ENCODE measurements around the gene PRSS16.

Gene PRSS16

DNA sequence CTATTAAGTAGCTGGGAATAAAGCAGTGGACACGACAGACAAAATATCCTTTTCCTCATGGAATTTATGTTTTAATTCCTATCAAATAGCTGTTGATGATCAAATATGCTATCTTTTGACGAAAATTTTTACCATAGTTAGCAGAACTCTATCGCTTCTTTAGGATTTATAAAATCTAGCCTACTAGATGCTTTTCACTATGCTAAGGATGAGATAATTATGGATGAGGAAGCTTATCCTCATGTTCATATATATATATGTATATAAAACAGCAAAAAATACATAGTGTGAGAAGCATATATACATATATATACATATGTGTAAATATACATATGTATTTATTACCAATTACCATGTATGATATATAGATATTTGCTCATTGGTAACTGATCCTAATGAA, 12.9 kb upstream of the PRSS16 start:
- no peak for DNase-seq (ENCODE audit: insufficient read length, low spot score)
- FAIRE-seq, result no peak
- TF ChIP-seq, protein P1, sequence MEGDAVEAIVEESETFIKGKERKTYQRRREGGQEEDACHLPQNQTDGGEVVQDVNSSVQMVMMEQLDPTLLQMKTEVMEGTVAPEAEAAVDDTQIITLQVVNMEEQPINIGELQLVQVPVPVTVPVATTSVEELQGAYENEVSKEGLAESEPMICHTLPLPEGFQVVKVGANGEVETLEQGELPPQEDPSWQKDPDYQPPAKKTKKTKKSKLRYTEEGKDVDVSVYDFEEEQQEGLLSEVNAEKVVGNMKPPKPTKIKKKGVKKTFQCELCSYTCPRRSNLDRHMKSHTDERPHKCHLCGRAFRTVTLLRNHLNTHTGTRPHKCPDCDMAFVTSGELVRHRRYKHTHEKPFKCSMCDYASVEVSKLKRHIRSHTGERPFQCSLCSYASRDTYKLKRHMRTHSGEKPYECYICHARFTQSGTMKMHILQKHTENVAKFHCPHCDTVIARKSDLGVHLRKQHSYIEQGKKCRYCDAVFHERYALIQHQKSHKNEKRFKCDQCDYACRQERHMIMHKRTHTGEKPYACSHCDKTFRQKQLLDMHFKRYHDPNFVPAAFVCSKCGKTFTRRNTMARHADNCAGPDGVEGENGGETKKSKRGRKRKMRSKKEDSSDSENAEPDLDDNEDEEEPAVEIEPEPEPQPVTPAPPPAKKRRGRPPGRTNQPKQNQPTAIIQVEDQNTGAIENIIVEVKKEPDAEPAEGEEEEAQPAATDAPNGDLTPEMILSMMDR (IDR thresholded peaks at IDR 0.05; ENCODE audit: insufficient read depth, missing control alignments), result no peak

DNA sequence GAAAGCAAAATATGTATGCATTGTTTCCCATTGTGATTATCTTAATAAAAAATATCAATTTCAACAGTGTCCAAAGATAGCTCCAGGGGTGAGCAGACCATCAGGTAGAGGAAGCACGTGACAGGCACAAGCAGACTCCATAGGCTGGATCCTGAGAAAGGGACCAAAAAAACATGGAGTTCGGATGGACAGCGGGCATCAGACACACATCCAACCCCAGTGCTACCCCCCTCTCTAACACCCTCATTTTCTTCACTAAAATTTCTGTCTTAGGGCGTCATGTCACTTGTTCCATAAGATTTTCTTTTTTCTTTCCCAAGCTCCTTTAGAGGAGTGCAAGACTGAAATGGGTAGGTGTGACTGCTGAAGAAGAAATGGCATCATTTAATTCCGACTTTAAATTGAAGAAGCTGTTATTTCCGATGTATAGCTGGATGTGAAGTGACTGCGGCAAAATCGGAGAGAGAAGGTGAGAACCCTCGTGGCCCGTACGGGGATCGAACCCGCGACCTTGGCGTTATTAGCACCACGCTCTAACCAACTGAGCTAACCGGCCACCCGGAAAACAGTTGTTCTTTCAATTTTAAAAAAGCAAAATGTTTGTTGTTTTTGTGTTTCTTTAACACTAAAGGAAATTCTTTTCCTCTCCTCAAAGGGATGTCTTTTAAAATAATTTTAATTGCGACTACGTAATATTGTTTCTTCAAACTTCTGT, 10.3 kb upstream of the PRSS16 start:
- no peak for FAIRE-seq
- DNase-seq (ENCODE audit: insufficient read length, low spot score), result no peak
- TF ChIP-seq, protein P1 (IDR thresholded peaks at IDR 0.05; ENCODE audit: insufficient read depth, missing control alignments), result no peak

DNA sequence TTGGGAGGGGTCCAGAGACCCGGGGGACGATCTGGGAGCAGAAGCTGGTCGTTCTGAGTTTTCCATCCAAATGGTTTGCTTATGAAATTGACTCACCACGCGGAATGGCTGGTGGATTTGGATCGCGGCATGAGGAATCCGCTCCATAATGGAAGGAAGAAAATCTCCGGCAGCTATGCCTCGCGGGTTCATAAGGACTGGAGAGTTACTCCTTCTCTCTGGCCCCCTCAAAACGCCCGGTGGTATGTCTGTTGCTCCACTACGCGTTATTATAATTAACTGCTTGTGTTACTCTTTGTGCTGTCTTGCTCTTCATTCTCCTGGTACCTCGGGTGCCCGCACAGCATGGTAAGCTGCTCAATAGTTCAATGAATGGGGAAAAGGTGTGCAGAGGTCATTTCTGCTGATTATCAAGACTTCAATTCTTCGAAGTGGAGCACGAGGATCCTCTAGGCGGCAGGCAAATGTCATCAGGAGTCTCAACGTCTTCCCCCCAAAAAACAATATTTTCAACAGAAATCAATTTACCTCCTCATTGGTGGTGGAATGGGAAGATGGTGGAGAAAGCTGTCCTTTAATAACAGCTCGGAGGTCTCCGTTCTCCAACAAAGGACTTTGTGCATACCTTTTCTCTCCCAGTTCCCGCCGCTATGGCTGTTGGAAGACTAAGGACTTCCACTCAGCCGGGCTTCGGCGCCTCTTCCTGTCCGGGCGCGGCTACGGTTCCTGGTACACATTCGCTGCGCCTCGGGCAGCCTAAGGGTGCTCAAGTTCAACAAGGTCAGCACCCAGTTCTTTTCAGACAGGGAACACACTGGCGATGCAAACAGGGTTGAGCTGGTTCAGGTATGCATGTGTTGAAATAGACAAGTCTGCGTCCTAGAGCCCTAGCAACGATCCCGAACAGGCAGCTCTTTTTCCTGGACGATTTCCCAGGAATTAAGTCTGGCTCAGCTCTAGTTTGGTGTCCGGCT, 9.2 kb upstream of the PRSS16 start:
- FAIRE-seq (no peak), DNase-seq (ENCODE audit: insufficient read length, low spot score) (no peak)
- TF ChIP-seq, protein P1 (IDR thresholded peaks at IDR 0.05; ENCODE audit: insufficient read depth, missing control alignments), result no peak

DNA sequence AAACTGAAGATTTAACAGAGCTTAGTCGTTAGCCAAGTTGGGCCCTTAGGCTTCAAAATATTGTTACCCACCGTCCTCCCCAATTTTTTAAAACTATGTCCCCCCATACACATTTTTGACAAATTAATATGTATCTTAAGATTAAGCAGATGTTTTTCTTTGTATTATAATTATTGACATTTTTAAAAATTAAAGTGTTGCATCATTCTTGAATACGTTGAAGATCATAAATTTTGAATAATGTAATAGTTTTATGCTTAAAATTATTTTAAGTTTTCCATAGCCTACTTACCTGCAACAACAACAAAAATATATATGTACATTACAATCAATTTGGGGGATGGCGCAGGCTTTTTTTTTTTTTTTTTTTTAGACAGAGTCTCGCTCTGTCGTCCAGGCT, 8.2 kb upstream of the PRSS16 start:
- DNase-seq (ENCODE audit: insufficient read length, low spot score) (no peak), FAIRE-seq (no peak)
- TF ChIP-seq, protein P1 (IDR thresholded peaks at IDR 0.05; ENCODE audit: insufficient read depth, missing control alignments), result no peak

DNA sequence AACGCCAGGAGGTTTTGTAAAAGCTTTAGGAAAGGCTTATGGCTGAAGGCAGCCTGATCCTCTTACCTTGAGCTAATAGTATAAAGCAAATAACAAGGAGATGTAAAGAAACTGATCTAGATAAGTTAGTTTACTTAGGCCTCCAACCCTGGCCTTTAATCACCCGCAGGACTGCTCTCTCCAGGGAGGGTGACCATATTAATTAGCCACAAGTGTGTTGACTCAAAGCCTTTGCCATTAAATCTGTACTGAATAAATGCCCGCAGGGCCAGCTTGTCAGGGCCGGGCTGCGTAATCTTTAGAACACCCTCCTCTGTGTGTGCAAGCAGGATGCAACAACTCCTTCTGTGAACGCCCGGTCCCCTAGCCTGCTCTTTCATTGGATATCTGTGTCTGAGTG, 6.1 kb upstream of the PRSS16 start:
- FAIRE-seq (no peak), DNase-seq (ENCODE audit: insufficient read length, low spot score) (no peak)
- TF ChIP-seq, protein P1 (IDR thresholded peaks at IDR 0.05; ENCODE audit: insufficient read depth, missing control alignments), result no peak

DNA sequence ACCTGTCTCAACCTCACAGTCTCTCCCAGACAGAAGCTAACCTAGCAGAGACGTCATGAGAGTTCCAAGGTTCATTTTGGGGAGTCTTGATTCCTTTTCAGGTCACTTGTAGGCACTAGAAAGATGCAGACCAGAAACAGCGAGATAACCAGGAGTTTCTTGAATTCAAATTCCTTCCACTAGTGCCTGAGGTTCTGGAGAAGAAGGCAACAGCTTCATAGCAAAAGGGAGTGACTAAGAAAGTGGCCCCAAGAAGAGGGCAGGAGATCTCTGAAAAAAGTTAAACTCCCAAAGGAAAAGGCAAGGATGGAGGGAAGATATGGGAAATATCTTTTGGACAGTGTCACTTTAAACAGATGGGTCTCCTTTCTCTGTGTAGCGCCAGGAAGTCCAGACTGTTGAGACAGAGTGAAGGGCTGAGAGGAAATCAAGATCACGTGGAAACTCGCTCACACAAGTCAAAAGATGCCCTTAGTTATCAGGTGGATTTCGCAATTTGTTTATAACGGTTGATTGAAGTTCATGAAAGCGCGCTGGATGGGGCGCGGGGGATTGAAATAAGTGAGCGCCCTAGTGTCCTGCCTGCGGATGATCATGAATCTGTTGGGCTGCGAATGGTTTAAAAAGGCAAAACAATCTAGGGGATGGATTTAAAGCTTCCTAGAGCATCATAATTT, 4.8 kb upstream of the PRSS16 start:
- FAIRE-seq (no peak), DNase-seq (ENCODE audit: insufficient read length, low spot score) (no peak)
- TF ChIP-seq, protein P1 (IDR thresholded peaks at IDR 0.05; ENCODE audit: insufficient read depth, missing control alignments), result no peak

Data from D721Med (cell line).